ENCODE results near the gene SDR39U1.

Gene SDR39U1

GRCh38 chr14:24417832-24418491, 24.6 kb downstream of the SDR39U1 start:
- TF ChIP-seq CTCF (conservative IDR thresholded peaks at IDR 0.05; ENCODE audit: low read length), result no peak
- no peak for DNase-seq (ENCODE audit: low read depth)
- no peak overlapping the region for H3K4me3 ChIP-seq (ENCODE audit: low read length)

DNA sequence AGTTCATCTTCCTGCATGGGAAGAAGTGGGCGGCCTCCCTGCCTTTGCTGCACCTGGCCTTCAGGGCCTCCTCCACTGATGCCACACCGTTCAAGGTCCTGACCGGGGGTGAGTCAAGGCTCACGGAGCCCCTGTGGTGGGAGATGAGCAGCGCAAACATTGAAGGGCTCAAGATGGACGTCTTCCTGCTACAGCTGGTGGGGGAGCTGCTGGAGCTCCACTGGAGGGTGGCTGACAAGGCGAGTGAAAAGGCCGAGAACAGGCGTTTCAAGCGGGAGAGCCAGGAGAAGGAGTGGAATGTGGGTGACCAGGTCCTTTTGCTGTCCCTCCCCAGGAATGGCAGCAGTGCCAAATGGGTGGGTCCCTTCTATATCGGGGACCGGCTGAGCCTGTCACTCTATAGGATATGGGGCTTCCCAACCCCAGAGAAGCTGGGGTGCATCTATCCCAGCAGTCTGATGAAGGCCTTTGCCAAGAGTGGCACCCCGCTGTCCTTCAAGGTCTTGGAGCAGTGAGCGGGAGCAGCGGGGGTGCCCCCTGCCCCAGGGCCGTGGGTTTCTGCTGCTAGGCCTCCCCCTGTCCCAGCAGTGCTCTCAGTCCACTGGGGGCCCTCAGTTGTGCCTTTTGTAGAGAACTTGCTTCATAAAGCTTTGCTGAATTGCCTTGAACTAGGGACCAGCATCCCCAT, 25.5 kb downstream of the SDR39U1 start:
- no peak for DNase-seq (ENCODE audit: low read depth)
- TF ChIP-seq CTCF (conservative IDR thresholded peaks at IDR 0.05; ENCODE audit: low read length), result no peak
- H3K4me3 ChIP-seq (ENCODE audit: low read length), result no peak overlapping the region

DNA sequence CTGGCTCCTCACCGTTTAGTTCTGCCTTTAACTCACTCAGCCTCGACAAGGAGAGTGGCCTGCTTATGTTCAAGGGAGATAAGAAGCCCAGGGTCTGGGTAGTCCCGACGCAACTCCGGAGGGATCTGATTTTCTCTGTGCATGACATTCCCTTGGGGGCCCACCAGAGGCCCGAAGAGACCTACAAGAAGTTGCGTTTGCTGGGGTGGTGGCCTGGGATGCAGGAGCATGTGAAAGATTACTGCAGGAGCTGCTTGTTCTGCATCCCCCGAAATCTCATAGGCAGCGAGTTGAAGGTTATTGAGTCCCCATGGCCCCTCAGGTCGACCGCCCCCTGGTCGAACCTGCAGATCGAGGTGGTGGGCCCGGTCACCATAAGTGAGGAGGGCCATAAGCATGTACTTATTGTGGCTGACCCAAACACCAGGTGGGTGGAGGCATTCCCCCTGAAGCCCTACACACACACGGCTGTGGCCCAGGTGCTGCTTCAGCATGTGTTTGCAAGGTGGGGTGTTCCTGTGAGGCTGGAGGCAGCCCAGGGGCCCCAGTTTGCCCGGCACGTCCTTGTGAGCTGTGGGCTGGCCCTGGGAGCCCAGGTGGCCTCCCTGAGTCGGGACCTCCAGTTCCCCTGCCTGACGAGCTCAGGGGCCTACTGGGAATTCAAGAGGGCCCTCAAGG, 26.2 kb downstream of the SDR39U1 start:
- H3K4me3 ChIP-seq (ENCODE audit: low read length), result no peak overlapping the region
- no peak for DNase-seq (ENCODE audit: low read depth)
- no peak for TF ChIP-seq CTCF (conservative IDR thresholded peaks at IDR 0.05; ENCODE audit: low read length)

- TF ChIP-seq CTCF (conservative IDR thresholded peaks at IDR 0.05; ENCODE audit: low read length), result no peak
- H3K4me3 ChIP-seq (ENCODE audit: low read length), result no peak overlapping the region
- no peak for DNase-seq (ENCODE audit: low read depth)
Observed at GRCh38 chr14:24415421-24416253, 26.9 kb downstream of the SDR39U1 start.

GRCh38 chr14:24414732-24415420, 27.7 kb downstream of the SDR39U1 start:
- no peak for DNase-seq (ENCODE audit: low read depth)
- no peak for TF ChIP-seq CTCF (conservative IDR thresholded peaks at IDR 0.05; ENCODE audit: low read length)
- no peak overlapping the region for H3K4me3 ChIP-seq (ENCODE audit: low read length)

DNA sequence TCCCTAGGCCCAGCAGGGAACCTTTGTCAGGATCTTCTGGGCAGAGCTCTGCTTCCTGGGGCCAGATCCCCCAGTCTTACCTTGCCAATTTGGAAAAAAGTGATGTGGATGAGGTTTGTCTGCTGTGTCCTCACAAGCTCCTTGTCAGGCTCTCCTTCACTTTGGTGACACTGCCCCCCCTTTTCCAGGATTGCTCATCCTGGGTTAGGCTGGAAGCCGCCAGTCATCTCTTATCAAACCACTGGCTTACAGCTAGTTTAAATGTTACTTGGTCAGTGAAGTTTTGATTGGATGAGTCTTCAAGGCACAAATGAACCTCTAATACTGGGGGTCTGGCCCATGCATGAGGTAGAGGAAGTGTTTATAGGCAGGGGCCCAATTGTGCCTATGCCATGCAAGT, 28.5 kb downstream of the SDR39U1 start:
- DNase-seq (ENCODE audit: low read depth), result no peak
- TF ChIP-seq CTCF (conservative IDR thresholded peaks at IDR 0.05; ENCODE audit: low read length), result no peak
- no peak overlapping the region for H3K4me3 ChIP-seq (ENCODE audit: low read length)

All from AG10803 (cell line).